B cell (primary cell): ENCODE results near the gene CDCA7L.
"Not testable (repeated sequence)": the region's sequence is repeated elsewhere in the genome, so short reads cannot be mapped to it uniquely, and the experiment has no call there.

Experiments used
- EZH2 ChIP-seq: IDR thresholded peaks from 2 replicates; pipeline ENCODE4 v1.6.1; 2012; ENCODE audit warnings: borderline replicate concordance, low read depth, mild to moderate bottlenecking, moderate library complexity, low read length; ENCODE audit not compliant: insufficient read depth, poor library complexity, severe bottlenecking
- TF ChIP-seq, protein P1 (sequence below): fragments of 200-600 bp; IDR thresholded peaks from one replicate; pipeline ENCODE4 v1.8.0; 2022; ENCODE audit warnings: antibody characterized with exemption, mild to moderate bottlenecking

GRCh38 chr7:21865631-21866204 lies 80.0 kb downstream of the CDCA7L start:
- TF ChIP-seq, protein P1, sequence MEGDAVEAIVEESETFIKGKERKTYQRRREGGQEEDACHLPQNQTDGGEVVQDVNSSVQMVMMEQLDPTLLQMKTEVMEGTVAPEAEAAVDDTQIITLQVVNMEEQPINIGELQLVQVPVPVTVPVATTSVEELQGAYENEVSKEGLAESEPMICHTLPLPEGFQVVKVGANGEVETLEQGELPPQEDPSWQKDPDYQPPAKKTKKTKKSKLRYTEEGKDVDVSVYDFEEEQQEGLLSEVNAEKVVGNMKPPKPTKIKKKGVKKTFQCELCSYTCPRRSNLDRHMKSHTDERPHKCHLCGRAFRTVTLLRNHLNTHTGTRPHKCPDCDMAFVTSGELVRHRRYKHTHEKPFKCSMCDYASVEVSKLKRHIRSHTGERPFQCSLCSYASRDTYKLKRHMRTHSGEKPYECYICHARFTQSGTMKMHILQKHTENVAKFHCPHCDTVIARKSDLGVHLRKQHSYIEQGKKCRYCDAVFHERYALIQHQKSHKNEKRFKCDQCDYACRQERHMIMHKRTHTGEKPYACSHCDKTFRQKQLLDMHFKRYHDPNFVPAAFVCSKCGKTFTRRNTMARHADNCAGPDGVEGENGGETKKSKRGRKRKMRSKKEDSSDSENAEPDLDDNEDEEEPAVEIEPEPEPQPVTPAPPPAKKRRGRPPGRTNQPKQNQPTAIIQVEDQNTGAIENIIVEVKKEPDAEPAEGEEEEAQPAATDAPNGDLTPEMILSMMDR = not testable (repeated sequence)
- TF ChIP-seq EZH2 = not testable (repeated sequence)
